Measurements from ENCODE around the gene SCN1B. TPM values are rescaled to one million over a fixed set of nuclear protein-coding genes. Genes with fewer than 3 reads are reported as not detected.

SCN1B gene
- total and polyA plus RNA-seq, 2 of the 13 experiments (the other 11 are each of a cell fraction or from before 2014, with no cell fraction given), result 2.7 to 20.1 TPM

DNA sequence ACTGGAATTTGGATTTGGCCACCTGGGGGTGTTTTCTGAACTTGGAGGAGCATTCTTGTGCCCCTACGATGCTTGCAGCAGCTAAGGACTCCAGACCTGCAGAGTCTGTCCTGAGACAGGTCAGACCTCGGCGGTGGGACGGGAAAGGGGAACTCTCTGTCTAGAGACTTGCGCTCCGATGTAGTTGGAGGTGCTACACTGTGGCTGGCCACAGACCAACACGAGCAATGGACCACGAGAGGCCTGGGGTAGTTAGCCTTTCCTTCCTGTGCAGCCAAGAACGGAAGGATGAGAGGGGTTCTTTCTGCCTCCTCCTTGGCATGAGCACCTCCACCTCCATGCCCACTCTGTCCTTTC, 36.0 kb upstream of the SCN1B start (continued):
- TF ChIP-seq, protein P1, sequence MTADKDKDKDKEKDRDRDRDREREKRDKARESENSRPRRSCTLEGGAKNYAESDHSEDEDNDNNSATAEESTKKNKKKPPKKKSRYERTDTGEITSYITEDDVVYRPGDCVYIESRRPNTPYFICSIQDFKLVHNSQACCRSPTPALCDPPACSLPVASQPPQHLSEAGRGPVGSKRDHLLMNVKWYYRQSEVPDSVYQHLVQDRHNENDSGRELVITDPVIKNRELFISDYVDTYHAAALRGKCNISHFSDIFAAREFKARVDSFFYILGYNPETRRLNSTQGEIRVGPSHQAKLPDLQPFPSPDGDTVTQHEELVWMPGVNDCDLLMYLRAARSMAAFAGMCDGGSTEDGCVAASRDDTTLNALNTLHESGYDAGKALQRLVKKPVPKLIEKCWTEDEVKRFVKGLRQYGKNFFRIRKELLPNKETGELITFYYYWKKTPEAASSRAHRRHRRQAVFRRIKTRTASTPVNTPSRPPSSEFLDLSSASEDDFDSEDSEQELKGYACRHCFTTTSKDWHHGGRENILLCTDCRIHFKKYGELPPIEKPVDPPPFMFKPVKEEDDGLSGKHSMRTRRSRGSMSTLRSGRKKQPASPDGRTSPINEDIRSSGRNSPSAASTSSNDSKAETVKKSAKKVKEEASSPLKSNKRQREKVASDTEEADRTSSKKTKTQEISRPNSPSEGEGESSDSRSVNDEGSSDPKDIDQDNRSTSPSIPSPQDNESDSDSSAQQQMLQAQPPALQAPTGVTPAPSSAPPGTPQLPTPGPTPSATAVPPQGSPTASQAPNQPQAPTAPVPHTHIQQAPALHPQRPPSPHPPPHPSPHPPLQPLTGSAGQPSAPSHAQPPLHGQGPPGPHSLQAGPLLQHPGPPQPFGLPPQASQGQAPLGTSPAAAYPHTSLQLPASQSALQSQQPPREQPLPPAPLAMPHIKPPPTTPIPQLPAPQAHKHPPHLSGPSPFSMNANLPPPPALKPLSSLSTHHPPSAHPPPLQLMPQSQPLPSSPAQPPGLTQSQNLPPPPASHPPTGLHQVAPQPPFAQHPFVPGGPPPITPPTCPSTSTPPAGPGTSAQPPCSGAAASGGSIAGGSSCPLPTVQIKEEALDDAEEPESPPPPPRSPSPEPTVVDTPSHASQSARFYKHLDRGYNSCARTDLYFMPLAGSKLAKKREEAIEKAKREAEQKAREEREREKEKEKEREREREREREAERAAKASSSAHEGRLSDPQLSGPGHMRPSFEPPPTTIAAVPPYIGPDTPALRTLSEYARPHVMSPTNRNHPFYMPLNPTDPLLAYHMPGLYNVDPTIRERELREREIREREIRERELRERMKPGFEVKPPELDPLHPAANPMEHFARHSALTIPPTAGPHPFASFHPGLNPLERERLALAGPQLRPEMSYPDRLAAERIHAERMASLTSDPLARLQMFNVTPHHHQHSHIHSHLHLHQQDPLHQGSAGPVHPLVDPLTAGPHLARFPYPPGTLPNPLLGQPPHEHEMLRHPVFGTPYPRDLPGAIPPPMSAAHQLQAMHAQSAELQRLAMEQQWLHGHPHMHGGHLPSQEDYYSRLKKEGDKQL (CRISPR knock-in tag; IDR thresholded peaks at IDR 0.05; ENCODE audit: low read depth), result no peak
- TF ChIP-seq SALL2 (CRISPR knock-in tag; IDR thresholded peaks at IDR 0.05), result 0 out of 2 replicates have a peak, but pooled peaks have one; percentile 8
- TF ChIP-seq ZNF788 (CRISPR knock-in tag; IDR thresholded peaks at IDR 0.05; ENCODE audit: borderline replicate concordance), result 0 out of 2 replicates have a peak, but pooled peaks have one; percentile 36
- no peak for TF ChIP-seq ZBTB3 (CRISPR knock-in tag; IDR thresholded peaks at IDR 0.05; ENCODE audit: borderline replicate concordance, low read depth)
- 0 out of 2 replicates have a peak, but pooled peaks have one; percentile 18 for TF ChIP-seq HOXA3 (CRISPR knock-in tag; IDR thresholded peaks at IDR 0.05)
- TF ChIP-seq EHMT2 (IDR thresholded peaks at IDR 0.05; ENCODE audit: borderline replicate concordance, low read depth, low read length), result no peak
- TF ChIP-seq, protein P2, sequence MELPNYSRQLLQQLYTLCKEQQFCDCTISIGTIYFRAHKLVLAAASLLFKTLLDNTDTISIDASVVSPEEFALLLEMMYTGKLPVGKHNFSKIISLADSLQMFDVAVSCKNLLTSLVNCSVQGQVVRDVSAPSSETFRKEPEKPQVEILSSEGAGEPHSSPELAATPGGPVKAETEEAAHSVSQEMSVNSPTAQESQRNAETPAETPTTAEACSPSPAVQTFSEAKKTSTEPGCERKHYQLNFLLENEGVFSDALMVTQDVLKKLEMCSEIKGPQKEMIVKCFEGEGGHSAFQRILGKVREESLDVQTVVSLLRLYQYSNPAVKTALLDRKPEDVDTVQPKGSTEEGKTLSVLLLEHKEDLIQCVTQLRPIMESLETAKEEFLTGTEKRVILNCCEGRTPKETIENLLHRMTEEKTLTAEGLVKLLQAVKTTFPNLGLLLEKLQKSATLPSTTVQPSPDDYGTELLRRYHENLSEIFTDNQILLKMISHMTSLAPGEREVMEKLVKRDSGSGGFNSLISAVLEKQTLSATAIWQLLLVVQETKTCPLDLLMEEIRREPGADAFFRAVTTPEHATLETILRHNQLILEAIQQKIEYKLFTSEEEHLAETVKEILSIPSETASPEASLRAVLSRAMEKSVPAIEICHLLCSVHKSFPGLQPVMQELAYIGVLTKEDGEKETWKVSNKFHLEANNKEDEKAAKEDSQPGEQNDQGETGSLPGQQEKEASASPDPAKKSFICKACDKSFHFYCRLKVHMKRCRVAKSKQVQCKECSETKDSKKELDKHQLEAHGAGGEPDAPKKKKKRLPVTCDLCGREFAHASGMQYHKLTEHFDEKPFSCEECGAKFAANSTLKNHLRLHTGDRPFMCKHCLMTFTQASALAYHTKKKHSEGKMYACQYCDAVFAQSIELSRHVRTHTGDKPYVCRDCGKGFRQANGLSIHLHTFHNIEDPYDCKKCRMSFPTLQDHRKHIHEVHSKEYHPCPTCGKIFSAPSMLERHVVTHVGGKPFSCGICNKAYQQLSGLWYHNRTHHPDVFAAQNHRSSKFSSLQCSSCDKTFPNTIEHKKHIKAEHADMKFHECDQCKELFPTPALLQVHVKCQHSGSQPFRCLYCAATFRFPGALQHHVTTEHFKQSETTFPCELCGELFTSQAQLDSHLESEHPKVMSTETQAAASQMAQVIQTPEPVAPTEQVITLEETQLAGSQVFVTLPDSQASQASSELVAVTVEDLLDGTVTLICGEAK (IDR thresholded peaks at IDR 0.05), result no peak
- TF ChIP-seq, protein P2 (CRISPR knock-in tag; IDR thresholded peaks at IDR 0.05), result 0 out of 2 replicates have a peak, but pooled peaks have one; percentile 10
